Ishikawa (cell line): Measurements from ENCODE around the gene CSNK1D.

Experiments used
- CEBPB ChIP-seq: IDR thresholded peaks from 2 replicates; pipeline ENCODE4 v1.6.1; 2012
- CREB1 ChIP-seq: IDR thresholded peaks from 2 replicates; pipeline ENCODE4 v1.6.1; 2012; ENCODE audit warnings: low read depth
- EGR1 ChIP-seq: IDR thresholded peaks from 2 replicates; pipeline ENCODE4 v1.6.1; 2012
- EP300 ChIP-seq: IDR thresholded peaks from 2 replicates; pipeline ENCODE4 v1.6.1; 2012; ENCODE audit warnings: borderline replicate concordance
- FOXM1 ChIP-seq: IDR thresholded peaks from 2 replicates; pipeline ENCODE4 v1.6.1; 2012; ENCODE audit warnings: low read depth, borderline replicate concordance
- NFIC ChIP-seq: IDR thresholded peaks from 2 replicates; pipeline ENCODE4 v1.6.1; 2012
- RAD21 ChIP-seq: IDR thresholded peaks from 2 replicates; pipeline ENCODE4 v1.6.1; 2012; ENCODE audit warnings: low read depth
- TAF1 ChIP-seq: IDR thresholded peaks from 2 replicates; pipeline ENCODE4 v1.6.1; 2012; ENCODE audit warnings: low read depth, mild to moderate bottlenecking
- TCF12 ChIP-seq: IDR thresholded peaks from 2 replicates; pipeline ENCODE4 v1.6.1; 2012; ENCODE audit warnings: low read depth
- TEAD4 ChIP-seq: IDR thresholded peaks from 2 replicates; pipeline ENCODE4 v1.6.1; 2012
- YY1 ChIP-seq: IDR thresholded peaks from 2 replicates; pipeline ENCODE4 v1.6.1; 2012; ENCODE audit warnings: low read depth
- ZBTB7A ChIP-seq: IDR thresholded peaks from 2 replicates; pipeline ENCODE4 v1.6.1; 2012; ENCODE audit warnings: low read depth
- TF ChIP-seq, protein P1 (sequence below): IDR thresholded peaks from 2 replicates; pipeline ENCODE4 v1.6.1; 2012; ENCODE audit warnings: low read depth, mild to moderate bottlenecking
- TF ChIP-seq, protein P2 (sequence below): IDR thresholded peaks from 2 replicates; pipeline ENCODE4 v1.6.1; 2012
- TF ChIP-seq, protein P3 (sequence below): IDR thresholded peaks from 2 replicates; pipeline ENCODE4 v1.6.1; 2012

The CSNK1D gene

DNA sequence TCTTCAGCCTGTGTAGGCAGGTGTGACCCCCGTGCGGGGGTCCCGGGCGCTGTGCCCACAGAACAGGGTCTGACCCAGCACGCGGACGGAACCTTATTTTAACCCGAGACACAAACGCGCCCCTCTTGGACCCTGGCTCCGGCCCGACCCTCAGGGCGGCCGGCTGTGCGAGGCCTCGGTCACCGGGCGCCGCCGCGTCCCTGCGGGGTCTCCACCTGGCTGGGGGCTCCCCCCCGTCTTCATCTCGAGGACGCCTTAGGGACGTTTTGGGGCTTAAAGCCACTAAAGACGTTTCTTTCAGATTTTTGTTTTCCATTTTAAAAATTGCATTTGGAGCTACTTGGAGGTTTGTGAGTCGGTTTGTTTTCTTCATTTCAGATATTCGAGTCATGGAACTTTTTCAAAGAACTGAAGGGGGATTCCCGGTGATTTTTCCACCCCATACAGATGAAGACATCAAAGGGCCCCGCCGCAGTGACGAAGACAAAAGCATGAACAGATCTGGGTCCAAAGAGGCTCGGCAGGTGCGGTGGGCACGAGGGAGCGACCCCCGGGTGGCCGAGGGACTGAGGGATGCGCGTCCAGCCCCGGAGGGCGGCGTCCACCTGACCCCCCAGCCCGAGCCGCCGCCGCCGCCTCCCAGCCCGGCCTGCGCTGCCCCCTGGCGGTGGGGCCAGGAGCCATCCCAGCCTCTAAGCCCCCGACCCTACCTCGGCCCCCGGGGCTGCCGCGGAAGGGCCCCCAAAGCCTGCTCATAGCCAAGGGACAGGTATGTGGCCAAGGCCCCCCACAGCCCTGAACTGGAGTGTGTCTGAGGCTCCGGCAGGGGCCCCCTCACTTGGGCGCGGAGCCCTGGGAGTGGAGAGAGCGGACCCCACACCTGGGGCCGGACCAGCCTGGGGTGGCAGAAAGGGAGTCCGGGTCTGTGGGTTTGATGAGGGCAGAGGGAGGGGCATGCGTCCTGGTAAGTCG is 47.7 kb upstream of the CSNK1D start:
- TF ChIP-seq CREB1 (no peak), EP300 (0 out of 2 replicates have a peak, but pooled peaks have one; percentile 14), ZBTB7A (peak; percentile 87), TEAD4 (no peak), EGR1 (no peak), RAD21 (peak; percentile 74)

DNA sequence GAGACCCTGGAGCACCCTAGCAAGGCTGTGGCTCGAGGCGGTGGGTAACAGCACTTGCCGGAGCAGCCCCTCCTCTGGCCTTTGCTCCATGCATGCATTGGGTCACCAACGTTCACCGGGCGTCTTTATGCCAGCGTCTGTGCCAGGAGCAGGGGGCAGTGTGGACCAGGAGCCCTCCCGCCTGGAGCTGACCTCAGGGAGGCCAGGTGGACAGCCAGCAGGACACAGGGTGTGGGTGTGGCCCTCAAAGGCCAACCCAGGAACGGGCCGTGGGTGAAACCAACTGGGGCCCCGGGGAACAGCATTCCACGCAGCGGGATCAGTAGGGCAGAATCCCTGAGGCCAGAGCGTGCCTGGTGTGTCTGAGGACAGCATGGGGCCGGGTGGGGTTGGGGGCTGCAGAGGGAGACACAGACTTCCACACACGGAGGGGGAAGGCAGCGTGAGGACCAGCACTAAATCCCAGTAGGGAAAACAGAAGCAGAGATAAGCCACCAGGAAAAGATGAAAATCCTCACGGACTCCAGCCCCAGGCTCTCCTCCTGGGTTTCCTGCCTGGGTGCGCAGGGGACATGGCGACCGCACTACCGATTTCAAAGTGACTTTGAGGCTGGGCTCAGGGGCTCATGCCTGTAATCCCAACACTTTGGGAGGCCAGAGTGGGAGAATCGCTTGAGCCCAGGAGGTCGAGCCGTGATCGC is 46.8 kb upstream of the CSNK1D start:
- TF ChIP-seq RAD21 (no peak), FOXM1 (no peak), TAF1 (no peak), EGR1 (no peak), CEBPB (no peak), ZBTB7A (no peak), NFIC (no peak), YY1 (no peak), EP300 (no peak), CREB1 (no peak)
- TF ChIP-seq, protein P1, sequence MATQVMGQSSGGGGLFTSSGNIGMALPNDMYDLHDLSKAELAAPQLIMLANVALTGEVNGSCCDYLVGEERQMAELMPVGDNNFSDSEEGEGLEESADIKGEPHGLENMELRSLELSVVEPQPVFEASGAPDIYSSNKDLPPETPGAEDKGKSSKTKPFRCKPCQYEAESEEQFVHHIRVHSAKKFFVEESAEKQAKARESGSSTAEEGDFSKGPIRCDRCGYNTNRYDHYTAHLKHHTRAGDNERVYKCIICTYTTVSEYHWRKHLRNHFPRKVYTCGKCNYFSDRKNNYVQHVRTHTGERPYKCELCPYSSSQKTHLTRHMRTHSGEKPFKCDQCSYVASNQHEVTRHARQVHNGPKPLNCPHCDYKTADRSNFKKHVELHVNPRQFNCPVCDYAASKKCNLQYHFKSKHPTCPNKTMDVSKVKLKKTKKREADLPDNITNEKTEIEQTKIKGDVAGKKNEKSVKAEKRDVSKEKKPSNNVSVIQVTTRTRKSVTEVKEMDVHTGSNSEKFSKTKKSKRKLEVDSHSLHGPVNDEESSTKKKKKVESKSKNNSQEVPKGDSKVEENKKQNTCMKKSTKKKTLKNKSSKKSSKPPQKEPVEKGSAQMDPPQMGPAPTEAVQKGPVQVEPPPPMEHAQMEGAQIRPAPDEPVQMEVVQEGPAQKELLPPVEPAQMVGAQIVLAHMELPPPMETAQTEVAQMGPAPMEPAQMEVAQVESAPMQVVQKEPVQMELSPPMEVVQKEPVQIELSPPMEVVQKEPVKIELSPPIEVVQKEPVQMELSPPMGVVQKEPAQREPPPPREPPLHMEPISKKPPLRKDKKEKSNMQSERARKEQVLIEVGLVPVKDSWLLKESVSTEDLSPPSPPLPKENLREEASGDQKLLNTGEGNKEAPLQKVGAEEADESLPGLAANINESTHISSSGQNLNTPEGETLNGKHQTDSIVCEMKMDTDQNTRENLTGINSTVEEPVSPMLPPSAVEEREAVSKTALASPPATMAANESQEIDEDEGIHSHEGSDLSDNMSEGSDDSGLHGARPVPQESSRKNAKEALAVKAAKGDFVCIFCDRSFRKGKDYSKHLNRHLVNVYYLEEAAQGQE: no peak
- TF ChIP-seq, protein P2, sequence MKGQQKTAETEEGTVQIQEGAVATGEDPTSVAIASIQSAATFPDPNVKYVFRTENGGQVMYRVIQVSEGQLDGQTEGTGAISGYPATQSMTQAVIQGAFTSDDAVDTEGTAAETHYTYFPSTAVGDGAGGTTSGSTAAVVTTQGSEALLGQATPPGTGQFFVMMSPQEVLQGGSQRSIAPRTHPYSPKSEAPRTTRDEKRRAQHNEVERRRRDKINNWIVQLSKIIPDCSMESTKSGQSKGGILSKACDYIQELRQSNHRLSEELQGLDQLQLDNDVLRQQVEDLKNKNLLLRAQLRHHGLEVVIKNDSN: no peak
- TF ChIP-seq, protein P3, sequence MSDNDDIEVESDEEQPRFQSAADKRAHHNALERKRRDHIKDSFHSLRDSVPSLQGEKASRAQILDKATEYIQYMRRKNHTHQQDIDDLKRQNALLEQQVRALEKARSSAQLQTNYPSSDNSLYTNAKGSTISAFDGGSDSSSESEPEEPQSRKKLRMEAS: no peak

DNA sequence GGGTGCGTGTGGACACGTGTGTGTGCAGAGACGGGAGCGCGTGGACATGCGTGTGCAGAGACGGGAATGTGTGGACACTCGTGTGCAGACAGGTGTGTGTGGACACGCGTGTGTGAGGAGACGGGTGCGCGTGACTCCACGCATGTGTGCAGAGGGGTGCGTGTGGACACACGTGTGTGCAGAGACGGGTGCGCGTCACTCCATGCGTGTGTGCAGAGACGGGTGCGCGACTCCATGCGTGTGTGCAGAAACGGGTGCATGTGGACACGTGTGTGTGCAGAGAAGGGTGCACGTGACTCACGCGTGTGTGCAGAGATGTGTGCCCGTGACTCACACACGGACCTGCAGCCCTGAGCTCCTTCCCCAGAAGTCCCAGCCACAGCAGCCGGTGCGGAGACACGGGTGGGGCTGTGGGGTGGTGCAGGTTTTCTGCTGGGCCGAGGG is 46.1 kb upstream of the CSNK1D start:
- TF ChIP-seq, protein P1: no peak
- no peak for TF ChIP-seq EP300
- TF ChIP-seq, protein P2: no peak
- TF ChIP-seq EGR1: no peak
- TF ChIP-seq TAF1: no peak

DNA sequence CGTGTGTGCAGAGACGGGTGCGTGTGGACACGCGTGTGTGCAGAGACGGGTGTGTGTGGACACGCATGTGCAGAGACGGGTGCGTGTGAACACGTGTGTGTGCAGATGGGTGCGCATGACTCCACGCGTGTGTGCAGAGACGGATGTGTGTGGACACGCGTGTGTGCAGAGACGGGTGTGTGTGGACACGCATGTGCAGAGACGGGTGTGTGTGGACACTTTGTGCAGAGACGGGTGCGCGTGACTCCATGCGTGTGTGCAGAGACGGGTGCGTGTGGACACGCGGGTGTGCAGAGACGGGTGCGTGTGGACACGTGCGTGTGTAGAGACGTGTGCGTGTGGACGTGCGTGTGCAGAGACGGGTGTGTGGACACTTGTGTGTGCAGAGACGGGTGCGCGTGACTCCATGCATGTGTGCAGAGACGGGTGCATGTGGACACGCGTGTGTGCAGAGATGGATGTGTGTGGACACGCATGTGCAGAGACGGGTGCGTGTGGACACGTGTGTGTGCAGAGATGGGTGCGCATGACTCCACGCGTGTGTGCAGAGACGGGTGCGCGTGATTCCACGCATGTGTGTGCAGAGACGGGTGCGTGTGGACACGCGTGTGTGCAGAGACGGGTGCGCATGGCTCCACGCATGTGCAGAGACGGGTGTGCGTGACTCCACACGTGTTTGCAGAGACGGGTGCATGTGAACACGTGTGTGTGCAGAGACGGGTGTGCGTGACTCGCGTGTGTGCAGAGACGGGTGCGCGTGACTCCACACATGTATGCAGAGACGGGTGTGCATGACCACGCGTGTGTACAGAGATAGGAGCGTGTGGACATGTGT is 45.5 kb upstream of the CSNK1D start:
- TF ChIP-seq EGR1: no peak
- TF ChIP-seq YY1: no peak
- no peak for TF ChIP-seq CREB1
- no peak for TF ChIP-seq ZBTB7A
- TF ChIP-seq TCF12: no peak
- no peak for TF ChIP-seq RAD21
- no peak for TF ChIP-seq CEBPB

DNA sequence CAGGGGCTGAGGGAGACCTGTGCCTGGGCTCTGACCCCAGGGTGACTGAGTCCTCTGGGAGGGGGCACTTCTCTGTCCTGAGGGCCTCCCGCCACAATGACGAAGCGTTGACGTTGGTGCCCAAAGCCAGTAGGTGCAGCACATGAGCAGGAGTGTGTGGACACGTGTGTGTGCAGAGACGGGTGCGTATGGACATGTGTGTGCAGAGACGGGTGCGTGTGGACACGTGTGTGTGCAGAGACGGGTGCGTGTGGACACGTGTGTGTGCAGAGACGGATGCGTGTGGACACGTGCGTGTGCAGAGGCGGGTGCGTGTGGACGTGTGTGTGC is 44.6 kb upstream of the CSNK1D start:
- TF ChIP-seq NFIC (no peak), YY1 (no peak), RAD21 (no peak), EP300 (no peak), EGR1 (no peak)
